Loucy (cell line): ENCODE data around the gene SPNS1.

Experiments used
- EZH2phosphoT487 ChIP-seq: fragments of 200-600 bp; IDR thresholded peaks from 2 replicates; pipeline ENCODE4 v1.6.1; 2018; ENCODE audit warnings: antibody characterized with exemption, mild to moderate bottlenecking, moderate library complexity, borderline replicate concordance
- TF ChIP-seq, protein P1 (sequence below): fragments of 200-600 bp; sonication (generic); conservative IDR thresholded peaks from 2 replicates; pipeline ENCODE4 v1.5.1; 2014; ENCODE audit warnings: mild to moderate bottlenecking, antibody characterized with exemption, low read length

DNA sequence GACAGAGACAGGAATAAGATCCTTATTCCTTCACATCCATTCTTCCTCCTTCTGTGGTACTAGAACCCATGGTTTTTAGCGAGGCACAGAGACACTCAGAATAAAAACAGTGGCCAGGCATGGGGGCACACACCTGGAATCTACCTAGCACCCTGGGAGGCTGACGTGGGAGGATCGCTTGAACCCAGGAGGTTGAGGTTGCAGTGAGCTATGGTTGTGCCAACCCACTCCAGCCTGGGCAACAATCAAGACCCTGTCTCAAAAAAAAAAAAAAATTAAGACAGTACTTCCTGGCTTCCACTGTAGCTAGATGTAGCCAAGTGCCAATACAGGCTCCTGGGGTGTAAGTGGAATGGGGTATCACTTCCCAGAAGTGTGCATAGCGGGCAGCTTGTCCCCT is 7.4 kb upstream of the SPNS1 start:
- TF ChIP-seq, protein P1, sequence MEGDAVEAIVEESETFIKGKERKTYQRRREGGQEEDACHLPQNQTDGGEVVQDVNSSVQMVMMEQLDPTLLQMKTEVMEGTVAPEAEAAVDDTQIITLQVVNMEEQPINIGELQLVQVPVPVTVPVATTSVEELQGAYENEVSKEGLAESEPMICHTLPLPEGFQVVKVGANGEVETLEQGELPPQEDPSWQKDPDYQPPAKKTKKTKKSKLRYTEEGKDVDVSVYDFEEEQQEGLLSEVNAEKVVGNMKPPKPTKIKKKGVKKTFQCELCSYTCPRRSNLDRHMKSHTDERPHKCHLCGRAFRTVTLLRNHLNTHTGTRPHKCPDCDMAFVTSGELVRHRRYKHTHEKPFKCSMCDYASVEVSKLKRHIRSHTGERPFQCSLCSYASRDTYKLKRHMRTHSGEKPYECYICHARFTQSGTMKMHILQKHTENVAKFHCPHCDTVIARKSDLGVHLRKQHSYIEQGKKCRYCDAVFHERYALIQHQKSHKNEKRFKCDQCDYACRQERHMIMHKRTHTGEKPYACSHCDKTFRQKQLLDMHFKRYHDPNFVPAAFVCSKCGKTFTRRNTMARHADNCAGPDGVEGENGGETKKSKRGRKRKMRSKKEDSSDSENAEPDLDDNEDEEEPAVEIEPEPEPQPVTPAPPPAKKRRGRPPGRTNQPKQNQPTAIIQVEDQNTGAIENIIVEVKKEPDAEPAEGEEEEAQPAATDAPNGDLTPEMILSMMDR: no peak
- TF ChIP-seq EZH2phosphoT487: no peak
